ENCODE measurements around the gene CLEC11A. TPM values are rescaled to one million over a fixed set of nuclear protein-coding genes. Genes with fewer than 3 reads are reported as not detected.

The CLEC11A gene
- total RNA-seq, 2 donors from 2014 or later, result 13.8 to 26.2 TPM

DNA sequence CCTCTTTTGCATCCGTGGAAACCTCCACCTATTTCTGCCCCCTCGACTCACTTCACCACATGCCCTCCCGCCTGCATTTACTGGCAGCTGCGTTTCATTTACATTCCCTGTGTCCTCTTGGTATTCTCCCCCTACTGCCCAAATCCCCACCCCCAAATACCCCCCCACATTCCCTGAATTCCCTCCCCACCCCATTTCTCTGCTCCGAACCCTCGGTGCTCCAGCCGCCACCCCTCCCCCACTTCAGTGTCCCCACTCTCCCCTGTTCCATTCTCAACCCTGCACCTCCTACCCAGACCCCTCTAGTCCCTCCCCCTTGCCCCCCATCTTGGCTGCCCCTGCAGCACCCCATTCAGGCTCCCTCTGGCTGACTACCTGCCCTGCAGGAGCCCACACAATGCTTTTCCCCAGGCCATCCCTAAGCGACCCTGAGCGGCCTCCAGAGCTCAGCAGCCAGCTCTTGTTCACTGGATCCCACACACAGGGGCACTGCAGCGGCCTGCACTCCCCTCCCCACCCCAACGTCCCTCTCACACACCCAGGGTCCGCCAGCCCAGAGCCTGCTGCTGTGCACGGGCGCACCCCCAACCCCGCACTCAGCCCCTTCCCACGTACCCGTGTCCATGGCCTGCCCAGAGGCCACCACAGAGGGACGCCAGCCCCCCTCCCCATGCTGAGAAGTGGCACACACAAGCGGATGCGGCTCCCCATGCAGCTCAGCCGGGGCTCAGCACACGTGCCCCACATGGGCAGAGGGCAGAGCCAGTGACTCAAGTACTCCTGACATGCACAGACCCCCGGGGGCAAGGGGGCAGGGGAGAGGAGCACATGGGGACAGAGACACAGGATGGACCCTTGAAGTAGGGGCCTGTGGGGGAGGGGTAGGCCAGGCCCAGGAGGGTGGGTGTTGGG is 29.8 kb upstream of the CLEC11A start:
- Histone ChIP-seq H3K9me3 (no peaks in the 10 kb centered on the region), H3K36me3 (no peaks in the 10 kb centered on the region), H3K27me3 (replicated peaks; ENCODE audit: insufficient read depth) (peaks cover 39% of the 10 kb centered on the region), H3K4me1 (replicated peaks) (no peaks in the 10 kb centered on the region), H3K27ac (no peak overlapping the region), H3K4me3 (no peak overlapping the region)
- DNase-seq (ENCODE audit: low spot score), result no peak
- TF ChIP-seq POLR2AphosphoS5 (IDR thresholded peaks at IDR 0.05), result no peak
- TF ChIP-seq CTCF (IDR thresholded peaks at IDR 0.05), result no peak
- TF ChIP-seq POLR2A (IDR thresholded peaks at IDR 0.05), result no peak
- intact Hi-C loops (cut with DNase I), result no loop called here
- WGBS, result 6% methylated on average over 22 of the region's 23 CpGs

DNA sequence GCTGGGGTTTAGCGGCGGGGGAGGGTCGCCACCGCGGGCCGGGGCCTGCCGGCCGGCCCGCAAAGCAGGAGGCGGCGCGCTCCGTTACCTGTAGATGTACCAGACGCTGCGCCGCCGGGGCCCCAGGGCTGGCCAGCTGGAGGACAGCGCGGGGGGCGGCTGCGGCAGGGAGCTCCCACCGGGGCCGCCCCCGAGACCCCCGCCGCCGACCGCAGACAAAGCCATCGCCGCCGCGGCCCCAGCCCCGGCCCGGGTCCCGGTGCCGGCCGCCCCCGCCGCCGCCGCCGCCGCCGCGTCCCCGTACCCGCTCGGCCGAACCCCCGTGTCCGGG is 28.4 kb upstream of the CLEC11A start:
- peaks cover 34% of the 10 kb centered on the region for H3K27me3 ChIP-seq (replicated peaks; ENCODE audit: insufficient read depth)
- H3K4me1 ChIP-seq (replicated peaks), result no peaks in the 10 kb centered on the region
- H3K36me3 ChIP-seq, result no peaks in the 10 kb centered on the region
- no peak for DNase-seq (ENCODE audit: low spot score)
- TF ChIP-seq POLR2AphosphoS5 (IDR thresholded peaks at IDR 0.05) (no peak), POLR2A (IDR thresholded peaks at IDR 0.05) (no peak)
- no peaks in the 10 kb centered on the region for H3K9me3 ChIP-seq
- H3K27ac ChIP-seq, result no peak overlapping the region
- H3K4me3 ChIP-seq, result no peak overlapping the region
- WGBS, result under 1% methylated on average over 14 of the region's 51 CpGs
- intact Hi-C loops (cut with DNase I), result no loop called here

- H3K4me1 ChIP-seq (replicated peaks), result no peaks in the 10 kb centered on the region
- peaks cover 34% of the 10 kb centered on the region for H3K27me3 ChIP-seq (replicated peaks; ENCODE audit: insufficient read depth)
- no peaks in the 10 kb centered on the region for H3K36me3 ChIP-seq
- H3K9me3 ChIP-seq, result no peaks in the 10 kb centered on the region
- WGBS, result 1% methylated on average over 44 of the region's 81 CpGs
- intact Hi-C loops (cut with DNase I), result no loop called here
- no peak for DNase-seq (ENCODE audit: low spot score)
- no peak for TF ChIP-seq POLR2AphosphoS5 (IDR thresholded peaks at IDR 0.05)
- TF ChIP-seq CTCF (IDR thresholded peaks at IDR 0.05), result no peak
- TF ChIP-seq POLR2A (IDR thresholded peaks at IDR 0.05), result no peak
- H3K4me3 ChIP-seq, result no peak overlapping the region
- H3K27ac ChIP-seq, result no peak overlapping the region
Observed at GRCh38 chr19:50695251-50696093, 27.7 kb upstream of the CLEC11A start.

GRCh38 chr19:50696094-50696483 is 27.1 kb upstream of the CLEC11A start:
- WGBS, result 48% methylated on average over 15 of the region's 15 CpGs

More at GRCh38 chr19:50696094-50696483, 27.1 kb upstream of the CLEC11A start:
- H3K4me1 ChIP-seq (replicated peaks), result no peaks in the 10 kb centered on the region
- intact Hi-C loops (cut with DNase I), result no loop called here
- H3K27me3 ChIP-seq (replicated peaks; ENCODE audit: insufficient read depth), result peaks cover 34% of the 10 kb centered on the region
- no peak overlapping the region for H3K4me3 ChIP-seq
- TF ChIP-seq CTCF (IDR thresholded peaks at IDR 0.05), result no peak
- no peak for TF ChIP-seq POLR2AphosphoS5 (IDR thresholded peaks at IDR 0.05)
- TF ChIP-seq POLR2A (IDR thresholded peaks at IDR 0.05), result no peak
- no peak overlapping the region for H3K27ac ChIP-seq
- H3K9me3 ChIP-seq, result no peaks in the 10 kb centered on the region
- H3K36me3 ChIP-seq, result no peaks in the 10 kb centered on the region
- no peak for DNase-seq (ENCODE audit: low spot score)
